SU-DHL-6 (cell line): ENCODE measurements around the gene DOHH.

Experiments used
- H2AFZ ChIP-seq: fragments of 200-600 bp; sonication (generic); 2 replicates; pipeline ENCODE4 v1.6.1; 2014; ENCODE audit warnings: low read depth, mild to moderate bottlenecking, moderate library complexity, mixed read lengths, antibody characterized with exemption, low read length; ENCODE audit not compliant: severe bottlenecking
- H3F3A ChIP-seq: fragments of 200-600 bp; shearing (Covaris generic); 2 replicates; pipeline ENCODE4 v1.6.0; 2016; ENCODE audit warnings: antibody characterized with exemption, mild to moderate bottlenecking; ENCODE audit not compliant: insufficient read depth
- H3K27ac ChIP-seq: fragments of 200-600 bp; sonication (generic); 2 replicates; pipeline ENCODE4 v1.5.1; 2016; ENCODE audit warnings: low read depth, mild to moderate bottlenecking, low read length, moderate library complexity, mixed read lengths
- H3K27me3 ChIP-seq: fragments of 200-600 bp; sonication (generic), shearing (Covaris generic); 2 replicates; pipeline ENCODE4 v1.6.0; 2014; ENCODE audit warnings: mild to moderate bottlenecking, low read length
- H3K36me3 ChIP-seq: fragments of 200-600 bp; sonication (generic); 2 replicates; pipeline ENCODE4 v1.6.1; 2014; ENCODE audit warnings: mild to moderate bottlenecking, low read length, mixed read lengths
- H3K4me2 ChIP-seq: fragments of 300-600, 200-600 bp; shearing (Covaris generic), sonication (generic); 2 replicates; pipeline ENCODE4 v1.6.0; 2014; ENCODE audit warnings: low read length, low read depth, mild to moderate bottlenecking; ENCODE audit not compliant: poor library complexity, severe bottlenecking
- H3K4me3 ChIP-seq: fragments of 200-600 bp; sonication (generic); 2 replicates; pipeline ENCODE4 v1.5.1; 2014; ENCODE audit warnings: antibody characterized with exemption, low read length, mild to moderate bottlenecking, mixed read lengths; ENCODE audit not compliant: insufficient read depth, poor library complexity, severe bottlenecking
- H3K79me2 ChIP-seq: fragments of 200-600 bp; sonication (generic); 2 replicates; pipeline ENCODE4 v1.6.1; 2014; ENCODE audit warnings: mild to moderate bottlenecking, low read length, moderate library complexity; ENCODE audit not compliant: insufficient read depth
- H3K9ac ChIP-seq: fragments of 200-600 bp; sonication (generic); 2 replicates; pipeline ENCODE4 v1.7.0; 2014; ENCODE audit warnings: mild to moderate bottlenecking, low read length
- H3K9me2 ChIP-seq: fragments of 200-600 bp; sonication (generic); replicated peaks from 2 replicates; pipeline ENCODE4 v1.6.1; 2014; ENCODE audit warnings: low read length; ENCODE audit not compliant: insufficient read depth
- H3K9me3 ChIP-seq: fragments of 200-600 bp; sonication (generic); 2 replicates; pipeline ENCODE4 v1.6.1; 2014; ENCODE audit warnings: low read length, mixed read lengths; ENCODE audit not compliant: insufficient read depth
- H4K20me1 ChIP-seq: fragments of 200-600 bp; sonication (generic); 2 replicates; pipeline ENCODE4 v1.6.1; 2014; ENCODE audit warnings: low read depth, mild to moderate bottlenecking, antibody characterized with exemption, low read length, moderate library complexity, mixed read lengths
- CTCF ChIP-seq: fragments of 200-600 bp; sonication (generic); IDR thresholded peaks from one replicate; pipeline ENCODE4 v1.5.1; 2017; ENCODE audit warnings: antibody characterized with exemption, mild to moderate bottlenecking, low read length, moderate library complexity; ENCODE audit not compliant: insufficient read depth, poor library complexity, severe bottlenecking
- EZH2phosphoT487 ChIP-seq: fragments of 200-600 bp; sonication (generic), shearing (Covaris generic); conservative IDR thresholded peaks from 2 replicates; pipeline ENCODE4 v1.6.1; 2018; ENCODE audit warnings: mild to moderate bottlenecking, antibody characterized with exemption, low read length, moderate library complexity, mixed read lengths

Gene DOHH

GRCh38 chr19:3494559-3494958 is 5.9 kb downstream of the DOHH start:
- Histone ChIP-seq H4K20me1 (no peaks in the 10 kb centered on the region), H3K9ac (no peak overlapping the region), H3K4me3 (no peak overlapping the region), H3K9me2 (no peaks in the 10 kb centered on the region), H3F3A (no peaks in the 10 kb centered on the region), H3K36me3 (no peaks in the 10 kb centered on the region), H3K27me3 (no peaks in the 10 kb centered on the region), H3K27ac (no peak overlapping the region), H2AFZ (no peak overlapping the region), H3K79me2 (peaks cover 23% of the 10 kb centered on the region), H3K9me3 (no peaks in the 10 kb centered on the region), H3K4me2 (no peak overlapping the region)
- no peak for TF ChIP-seq CTCF
- TF ChIP-seq EZH2phosphoT487 = no peak

GRCh38 chr19:3494051-3494450 is 6.4 kb downstream of the DOHH start:
- Histone ChIP-seq H3K27me3 (no peaks in the 10 kb centered on the region), H3K4me3 (no peak overlapping the region), H3F3A (no peaks in the 10 kb centered on the region), H2AFZ (no peak overlapping the region), H3K9me2 (no peaks in the 10 kb centered on the region), H3K4me2 (no peak overlapping the region), H3K36me3 (no peaks in the 10 kb centered on the region), H3K9ac (no peak overlapping the region), H3K27ac (no peak overlapping the region), H3K9me3 (no peaks in the 10 kb centered on the region), H4K20me1 (no peaks in the 10 kb centered on the region), H3K79me2 (peaks cover 18% of the 10 kb centered on the region)
- TF ChIP-seq CTCF = no peak
- TF ChIP-seq EZH2phosphoT487 = no peak

GRCh38 chr19:3493651-3494050 is 6.8 kb downstream of the DOHH start:
- no peaks in the 10 kb centered on the region for H3K36me3 ChIP-seq
- TF ChIP-seq CTCF = no peak
- no peak for TF ChIP-seq EZH2phosphoT487
- H4K20me1 ChIP-seq = no peaks in the 10 kb centered on the region
- H3K79me2 ChIP-seq = peaks cover 14% of the 10 kb centered on the region
- H3K9ac ChIP-seq = no peak overlapping the region
- no peak overlapping the region for H3K4me2 ChIP-seq
- no peaks in the 10 kb centered on the region for H3K9me2 ChIP-seq
- H3F3A ChIP-seq = no peaks in the 10 kb centered on the region
- H2AFZ ChIP-seq = no peak overlapping the region
- H3K27me3 ChIP-seq = no peaks in the 10 kb centered on the region
- no peaks in the 10 kb centered on the region for H3K9me3 ChIP-seq
- no peak overlapping the region for H3K4me3 ChIP-seq
- H3K27ac ChIP-seq = no peak overlapping the region

- no peak overlapping the region for H3K4me2 ChIP-seq
- H3K27ac ChIP-seq = no peak overlapping the region
- H3K79me2 ChIP-seq = peaks cover 12% of the 10 kb centered on the region
- H3K9me2 ChIP-seq = no peaks in the 10 kb centered on the region
- H3K27me3 ChIP-seq = no peaks in the 10 kb centered on the region
- H3K4me3 ChIP-seq = no peak overlapping the region
- TF ChIP-seq CTCF (no peak), EZH2phosphoT487 (no peak)
- H4K20me1 ChIP-seq = no peaks in the 10 kb centered on the region
- H2AFZ ChIP-seq = no peak overlapping the region
- no peaks in the 10 kb centered on the region for H3K36me3 ChIP-seq
- no peak overlapping the region for H3K9ac ChIP-seq
- H3F3A ChIP-seq = no peaks in the 10 kb centered on the region
- H3K9me3 ChIP-seq = no peaks in the 10 kb centered on the region
Observed at GRCh38 chr19:3492919-3493318, 7.6 kb downstream of the DOHH start.
